GM19240 (cell line): ENCODE results near the gene CDH11.

Experiments
- DNase-seq: peaks from one replicate; pipeline ENCODE4 v3.0.0; 2011; ENCODE audit warnings: low spot score; ENCODE audit not compliant: insufficient read length

The CDH11 gene

GRCh38 chr16:64981568-64982281 is 140.1 kb downstream of the CDH11 start:
- no peak for DNase-seq

DNA sequence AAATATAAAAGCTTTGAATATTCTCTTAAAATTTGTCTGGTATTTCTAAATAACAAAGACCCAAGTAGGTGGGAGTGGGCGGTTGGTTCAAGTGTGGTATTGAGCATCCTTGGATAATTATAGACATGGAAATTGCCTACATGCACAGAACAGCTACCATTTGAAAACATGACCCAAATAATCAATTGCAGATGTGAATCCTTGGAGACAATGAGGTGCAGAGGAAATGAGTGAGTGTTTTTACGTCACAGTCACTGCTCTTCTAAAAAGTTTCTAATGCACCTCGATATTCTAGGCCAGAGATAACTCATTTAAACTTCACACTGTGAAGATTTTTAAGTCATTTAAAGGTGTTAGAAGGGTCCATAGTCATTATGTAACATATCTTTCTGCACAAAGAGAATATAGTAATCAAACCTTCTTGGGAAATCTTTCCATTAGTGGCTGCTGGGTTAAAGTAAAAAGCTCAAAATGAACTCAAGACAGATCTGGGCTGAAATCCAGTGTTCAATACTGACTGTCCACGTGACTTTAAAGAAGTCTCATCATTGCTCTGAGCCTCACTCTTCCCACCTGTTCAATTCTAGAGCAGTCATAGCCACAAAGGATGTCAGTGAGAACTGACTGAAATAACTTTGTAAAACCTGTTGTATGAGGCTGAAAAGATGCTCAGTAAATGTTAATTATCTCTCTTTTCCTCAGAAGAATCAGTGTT is 144.5 kb downstream of the CDH11 start:
- DNase-seq = no peak

GRCh38 chr16:64975821-64976220 is 146.0 kb downstream of the CDH11 start:
- DNase-seq = no peak

- DNase-seq = no peak
These were observed 147.5 kb downstream of the CDH11 start for GRCh38 chr16:64974381-64974780.

DNA sequence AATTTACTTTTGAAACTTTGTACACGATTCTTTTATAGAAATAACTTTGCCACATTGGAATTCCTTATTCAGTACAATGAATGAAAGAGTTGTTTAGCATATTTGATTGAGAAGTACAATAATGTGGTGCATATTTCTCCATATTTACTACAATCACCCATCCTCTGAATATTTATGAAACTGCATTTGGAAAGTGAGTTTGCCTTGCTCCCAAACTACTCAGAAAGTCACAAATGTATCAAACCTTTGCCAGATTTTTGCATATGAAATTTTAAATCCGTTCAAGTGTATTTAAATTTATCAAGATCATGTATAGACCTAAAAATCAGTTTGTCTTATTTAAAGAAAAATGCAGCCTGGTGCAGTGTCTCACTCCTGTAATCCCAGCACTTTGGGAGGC is 148.7 kb downstream of the CDH11 start:
- DNase-seq = no peak

GRCh38 chr16:64971171-64971570 is 150.7 kb downstream of the CDH11 start:
- DNase-seq = no peak

DNA sequence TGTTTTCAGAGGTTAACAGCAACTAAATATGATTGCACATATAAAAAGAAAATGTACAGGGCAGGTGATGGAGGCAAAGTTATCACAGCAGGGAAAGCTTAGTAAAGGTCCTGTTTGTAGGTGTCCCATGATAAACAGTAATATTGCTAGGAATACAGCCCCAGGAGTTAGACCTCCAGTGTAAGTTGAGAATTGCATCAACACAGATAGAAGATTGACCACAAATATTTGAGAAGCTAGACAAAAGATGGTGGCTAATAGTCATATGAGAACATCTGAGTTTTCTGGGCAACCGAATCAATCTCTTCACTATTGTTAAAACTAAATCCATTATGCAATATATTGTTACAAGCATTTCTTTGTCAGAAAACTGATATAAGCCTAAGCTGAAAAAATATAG is 152.6 kb downstream of the CDH11 start:
- DNase-seq = no peak

DNA sequence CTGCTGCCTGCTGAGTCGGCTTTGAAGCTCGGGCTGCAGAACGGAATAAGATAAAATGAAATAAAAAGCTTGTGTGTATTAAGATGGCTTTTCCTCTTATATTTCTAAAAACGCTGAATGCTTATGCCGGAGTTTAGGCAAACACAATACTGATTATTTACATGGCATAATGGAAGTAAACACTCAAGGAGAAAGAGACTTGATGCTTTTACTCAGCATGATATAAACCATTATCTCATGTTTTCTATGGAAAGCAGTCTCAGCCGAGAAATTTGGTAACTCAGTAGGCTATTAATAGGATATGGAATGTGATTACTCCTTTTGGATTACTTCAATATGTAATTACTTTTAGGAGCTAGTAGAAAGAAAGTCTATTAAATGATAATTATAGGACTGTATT is 153.3 kb downstream of the CDH11 start:
- no peak for DNase-seq

DNA sequence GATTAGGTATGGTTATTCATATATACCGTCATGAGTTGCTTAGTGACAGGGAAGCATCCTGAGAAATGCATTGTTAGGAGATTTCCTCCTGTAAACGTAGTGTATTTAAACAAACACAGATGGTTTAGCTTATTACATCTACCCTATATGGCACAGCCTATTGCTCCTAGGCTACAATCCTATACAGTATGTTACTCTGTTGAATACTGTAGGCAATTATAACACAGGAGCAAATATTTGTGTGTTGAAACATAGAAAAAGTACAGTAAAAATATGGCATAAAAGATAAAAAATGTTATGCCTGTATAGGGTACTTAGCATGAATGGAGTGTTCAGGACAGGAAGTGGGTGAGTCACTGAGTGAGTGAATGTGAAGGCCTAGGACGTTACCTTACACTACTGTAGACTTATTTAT is 157.7 kb downstream of the CDH11 start:
- DNase-seq = no peak

DNA sequence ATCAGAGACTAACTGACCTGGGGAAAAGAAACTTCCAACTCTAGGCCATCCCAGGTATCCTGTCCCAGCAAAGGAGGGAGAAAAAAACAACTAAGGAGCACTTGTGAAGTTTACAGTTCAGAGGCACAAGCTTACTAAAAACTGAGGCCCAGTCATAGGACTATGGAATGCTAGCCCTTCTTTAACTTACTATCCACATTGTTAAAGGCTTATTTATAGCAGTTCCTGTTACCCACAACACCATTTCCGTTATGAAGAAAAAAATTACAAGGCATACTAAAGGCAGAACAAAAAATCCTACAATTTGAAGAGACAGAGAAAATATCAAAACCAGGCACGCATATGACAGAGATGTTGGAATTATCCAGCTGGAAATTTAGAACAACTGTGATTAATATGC is 159.1 kb downstream of the CDH11 start:
- no peak for DNase-seq

DNA sequence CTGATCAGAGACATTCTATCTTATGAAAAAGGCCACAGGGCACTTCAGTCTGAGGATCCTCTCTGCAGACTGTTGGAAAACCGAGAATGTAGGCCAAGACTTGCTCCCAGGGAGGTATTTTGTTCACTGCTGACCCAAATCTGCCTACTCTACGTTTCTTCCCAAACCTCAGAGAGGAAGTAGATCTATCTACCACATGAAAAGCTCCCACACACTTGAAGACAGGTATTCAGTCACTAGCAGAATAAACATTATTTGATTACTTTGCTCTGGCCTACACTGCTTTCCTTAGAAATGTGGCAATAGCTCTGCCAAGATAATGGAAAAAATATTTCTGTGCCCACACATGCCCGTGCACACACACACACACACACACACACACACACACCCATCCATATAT is 164.6 kb downstream of the CDH11 start:
- no peak for DNase-seq

- DNase-seq = no peak
These were observed 169.7 kb downstream of the CDH11 start for GRCh38 chr16:64952177-64952576.

- no peak for DNase-seq
These were observed 170.7 kb downstream of the CDH11 start for GRCh38 chr16:64951193-64951592.

- DNase-seq = no peak
These were observed 171.1 kb downstream of the CDH11 start for GRCh38 chr16:64950731-64951130.

GRCh38 chr16:64950262-64950661 is 171.6 kb downstream of the CDH11 start:
- DNase-seq = no peak

DNA sequence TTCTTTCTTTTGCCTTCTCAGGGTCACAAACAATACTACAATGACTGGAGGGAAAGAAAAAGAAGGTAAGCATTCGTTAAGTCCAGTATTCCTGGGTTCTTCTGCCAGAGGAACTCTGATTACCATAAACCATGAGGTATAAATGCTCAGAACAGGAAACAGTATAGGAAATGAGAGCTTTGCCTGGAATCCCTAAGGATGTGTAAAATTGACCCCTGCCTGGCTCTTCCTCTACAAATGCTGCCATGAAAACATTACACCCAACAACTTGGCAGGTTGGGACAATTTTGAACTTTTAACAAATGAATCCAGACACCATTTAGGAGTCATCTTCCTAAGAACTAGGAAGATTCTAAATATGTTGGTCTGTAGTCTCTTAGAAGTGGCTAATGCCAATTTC is 173.8 kb downstream of the CDH11 start:
- no peak for DNase-seq

- DNase-seq = no peak
These were observed 174.2 kb downstream of the CDH11 start for GRCh38 chr16:64947651-64948050.

- no peak for DNase-seq
These were observed 188.0 kb downstream of the CDH11 start for GRCh38 chr16:64933885-64934284.

- DNase-seq = no peak
These were observed 195.4 kb downstream of the CDH11 start for GRCh38 chr16:64926476-64926875.

GRCh38 chr16:64925166-64925565 is 196.7 kb downstream of the CDH11 start:
- DNase-seq = no peak

GRCh38 chr16:64924086-64924485 is 197.8 kb downstream of the CDH11 start:
- no peak for DNase-seq

DNA sequence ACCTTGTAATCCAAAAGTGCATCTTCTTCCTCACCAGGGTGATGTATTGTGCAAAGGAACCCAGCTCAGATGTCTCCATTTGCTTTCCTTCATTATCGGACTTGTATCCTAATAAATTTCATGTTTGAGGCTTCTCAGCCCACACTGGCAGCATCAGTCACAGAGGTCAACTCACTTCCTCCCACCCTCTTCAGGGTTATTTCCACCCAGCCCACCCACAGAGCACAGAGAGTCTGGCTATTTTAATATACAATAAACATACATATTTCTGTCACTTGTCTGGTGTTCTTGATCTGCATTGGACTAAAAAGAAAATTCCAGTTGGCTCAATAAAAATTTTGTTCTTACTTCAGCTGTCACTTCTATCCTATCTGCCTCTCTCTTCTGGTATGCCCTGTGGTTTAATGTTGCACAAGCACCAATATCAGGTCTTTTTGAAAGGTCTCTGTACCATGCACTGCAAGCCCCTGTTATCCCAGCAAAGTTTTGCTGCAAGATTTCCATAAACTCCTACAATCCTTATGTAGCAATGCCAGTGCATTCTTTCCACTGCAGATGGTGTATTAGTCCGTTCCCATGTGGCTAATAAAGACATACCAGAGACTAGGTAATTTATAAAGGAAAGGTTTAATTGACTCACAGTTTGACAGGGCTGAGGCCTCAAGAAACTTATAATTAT is 201.8 kb downstream of the CDH11 start:
- DNase-seq = no peak

GRCh38 chr16:64919141-64919540 is 202.7 kb downstream of the CDH11 start:
- no peak for DNase-seq
